GM19468 (cell line): ENCODE measurements around the gene NINJ2.
"Not testable (repeated sequence)": the region's sequence is repeated elsewhere in the genome, so short reads cannot be mapped to it uniquely, and the experiment has no call there.

ENCODE experiments used
- ATAC-seq: cut with Tn5 transposase; IDR thresholded peaks from one replicate; pipeline ENCODE4 v1.9.1; 2021; ENCODE audit warnings: mild to moderate bottlenecking, moderate library complexity, moderate number of reproducible peaks; ENCODE audit not compliant: unreplicated experiment; ENCODE audit errors: extremely low read depth

Gene NINJ2

DNA sequence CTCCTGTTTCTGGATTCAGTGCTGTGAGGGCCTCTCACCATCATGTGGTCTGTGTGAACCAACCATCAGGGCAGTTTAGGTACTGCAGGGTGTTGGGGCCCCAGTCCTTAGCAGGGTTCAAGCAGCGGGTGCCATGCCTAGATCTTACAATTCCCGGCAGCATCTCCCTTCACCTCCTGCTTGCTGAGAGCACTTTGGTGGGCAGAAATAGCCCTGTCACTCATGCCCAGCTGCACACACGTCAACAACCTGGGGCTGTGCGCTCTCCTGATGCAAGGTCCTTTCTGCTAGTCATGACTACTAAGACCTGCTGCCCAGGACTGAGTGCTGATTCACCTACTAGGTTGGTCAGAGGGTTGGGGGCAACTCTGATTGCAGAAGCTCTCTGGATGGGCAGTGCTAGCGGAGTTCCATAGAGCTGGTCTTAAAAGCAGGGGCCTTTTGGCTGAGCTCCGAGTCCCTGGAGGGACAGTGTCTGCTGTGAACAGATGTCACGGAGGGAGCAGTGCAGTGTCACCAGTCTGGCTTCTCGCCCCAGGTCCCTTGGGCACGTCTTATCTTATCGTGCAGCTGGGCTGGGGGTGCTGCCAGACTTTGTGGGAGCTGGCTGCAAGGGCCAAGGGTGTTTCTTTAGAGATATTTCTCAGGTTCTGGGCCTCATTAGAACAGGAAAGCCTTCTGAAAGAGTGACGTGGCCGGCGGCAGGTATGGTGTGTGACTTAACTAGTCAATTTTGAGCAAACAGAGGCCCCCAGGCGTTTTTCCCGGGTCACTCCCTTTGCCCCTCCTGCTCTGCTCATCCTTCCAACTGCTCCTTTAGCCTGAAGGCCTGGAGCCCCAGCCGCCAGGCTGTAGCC is 71.8 kb downstream of the NINJ2 start:
- ATAC-seq = no peak

DNA sequence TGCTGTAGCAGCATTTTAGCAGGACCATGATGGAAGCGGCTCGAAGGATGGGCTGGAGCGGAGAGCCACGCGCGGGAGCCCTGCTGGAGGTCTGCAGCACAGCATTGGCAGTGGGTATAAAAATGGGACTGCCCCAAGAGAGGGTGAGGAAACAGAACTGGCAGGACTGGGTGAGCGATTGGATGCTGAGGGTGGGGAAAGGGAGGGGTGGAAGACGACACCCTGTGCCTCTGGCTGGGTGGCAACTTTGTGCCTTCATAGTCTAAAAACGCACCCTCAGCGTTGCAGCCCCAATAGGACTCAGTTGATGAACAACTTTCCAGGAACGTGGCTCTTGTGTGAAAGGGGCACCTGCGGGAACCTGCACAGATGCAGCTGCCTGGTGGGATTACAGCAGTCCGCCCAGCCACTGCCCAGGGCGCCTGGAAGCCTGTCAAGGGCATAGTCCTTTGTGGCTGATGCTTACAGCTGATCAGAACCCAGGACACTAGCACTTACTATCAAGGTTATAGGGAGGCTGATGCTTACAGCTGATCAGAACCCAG is 73.0 kb downstream of the NINJ2 start:
- ATAC-seq = no peak

DNA sequence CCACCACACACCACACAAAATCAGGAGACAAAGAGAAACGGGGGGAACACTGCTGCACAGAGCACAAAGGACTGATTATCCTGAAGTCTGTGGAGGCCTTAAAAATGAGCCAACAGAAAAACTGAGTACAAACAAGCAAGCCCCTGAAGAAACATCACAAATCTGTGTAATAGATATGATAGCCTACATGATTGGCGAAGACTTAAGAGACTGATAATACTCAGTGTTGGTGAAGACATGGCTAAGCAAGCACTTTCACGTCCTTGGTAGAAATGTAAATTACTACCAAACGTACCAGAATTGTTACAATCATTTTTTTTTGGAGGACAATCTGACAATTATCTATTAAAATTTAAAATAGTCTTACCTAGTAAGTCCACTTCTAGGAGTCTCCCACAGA is 74.6 kb downstream of the NINJ2 start:
- ATAC-seq = no peak

GRCh38 chr12:588024-588322 is 75.3 kb downstream of the NINJ2 start:
- no peak for ATAC-seq

- ATAC-seq = no peak
Observed at GRCh38 chr12:587132-588023, 75.9 kb downstream of the NINJ2 start.

DNA sequence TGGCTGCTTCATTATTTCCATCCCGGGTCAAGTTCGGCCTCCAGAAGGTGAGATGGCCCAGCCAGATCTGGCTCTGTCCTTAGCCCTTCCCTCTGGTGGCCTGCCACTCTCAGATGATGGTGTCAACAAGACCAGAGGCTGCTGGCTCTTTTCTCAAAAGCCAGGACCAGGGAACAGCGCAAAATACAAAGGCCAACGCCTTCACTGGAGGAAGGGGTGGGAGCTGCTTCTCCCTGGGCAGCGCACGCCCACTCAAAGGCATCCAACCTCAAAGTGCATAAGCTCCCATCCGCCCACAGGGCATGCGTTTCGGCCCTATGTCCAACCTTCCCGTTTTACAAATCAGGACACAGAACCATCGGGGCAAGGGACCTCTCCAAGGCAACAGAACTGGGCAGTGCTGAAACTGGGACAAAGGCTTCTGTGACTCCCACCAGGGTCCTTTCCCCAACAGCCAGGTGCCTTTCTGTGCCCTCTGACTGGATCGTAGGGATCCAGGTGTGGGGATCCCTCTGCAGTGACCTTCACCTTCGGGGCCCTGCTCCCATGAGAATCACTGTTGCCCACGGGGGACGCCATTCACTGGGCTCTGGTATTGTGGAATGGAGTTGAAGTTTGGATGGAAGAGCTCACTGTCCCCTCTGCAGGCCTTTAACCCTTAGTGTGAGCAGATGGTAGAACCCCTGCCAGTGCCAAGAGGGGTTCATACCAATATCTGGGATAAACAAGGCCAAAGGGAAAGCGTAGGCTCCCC is 76.8 kb downstream of the NINJ2 start:
- no peak for ATAC-seq

DNA sequence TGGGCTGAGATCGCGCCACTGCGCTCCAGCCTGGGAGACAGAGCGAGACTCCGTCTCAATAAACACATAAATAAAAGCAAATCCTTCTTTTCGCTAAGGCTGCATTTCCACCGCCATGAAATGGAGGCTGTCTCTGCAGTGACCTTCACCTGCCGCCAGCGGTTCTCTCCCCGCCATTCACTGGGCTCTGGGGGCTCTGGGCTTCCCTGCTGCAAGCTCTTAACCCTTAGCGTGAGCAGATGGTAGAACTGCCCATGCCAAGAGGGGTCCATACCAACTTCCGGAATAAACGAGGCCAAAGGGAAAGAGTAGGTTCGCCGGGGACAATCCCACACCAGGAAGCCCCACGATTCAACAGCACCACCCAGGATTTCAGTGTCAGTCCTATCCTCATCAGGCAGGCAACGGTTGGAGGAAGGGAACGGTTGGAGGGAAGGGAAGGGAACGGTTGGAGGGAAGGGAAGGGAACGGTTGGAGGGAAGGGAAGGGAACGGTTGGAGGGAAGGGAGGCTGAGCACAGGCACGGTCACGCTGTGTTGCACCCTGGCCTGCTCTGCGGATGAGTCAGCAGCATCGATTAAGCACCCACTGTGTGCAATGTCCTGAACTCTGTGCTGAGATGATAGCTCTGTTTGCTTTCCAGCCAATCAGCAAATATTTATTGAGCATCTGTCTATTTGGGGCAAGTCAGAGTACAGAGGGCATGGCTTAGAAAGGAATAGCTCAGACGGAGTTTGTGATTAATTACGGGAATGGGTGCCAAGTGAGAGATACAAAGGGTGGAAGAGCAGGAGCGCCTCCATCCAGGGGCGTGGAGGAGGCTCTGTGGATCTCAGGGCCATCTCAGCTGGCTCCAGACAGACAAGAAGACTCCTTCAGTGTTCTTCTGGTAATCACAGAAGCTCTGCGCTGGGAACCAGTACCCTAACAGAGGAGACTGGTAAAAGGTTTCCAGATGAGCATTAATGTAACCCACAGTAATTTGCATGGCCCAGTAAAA is 77.9 kb downstream of the NINJ2 start:
- ATAC-seq = no peak

GRCh38 chr12:583251-583869 is 79.9 kb downstream of the NINJ2 start:
- ATAC-seq = no peak

DNA sequence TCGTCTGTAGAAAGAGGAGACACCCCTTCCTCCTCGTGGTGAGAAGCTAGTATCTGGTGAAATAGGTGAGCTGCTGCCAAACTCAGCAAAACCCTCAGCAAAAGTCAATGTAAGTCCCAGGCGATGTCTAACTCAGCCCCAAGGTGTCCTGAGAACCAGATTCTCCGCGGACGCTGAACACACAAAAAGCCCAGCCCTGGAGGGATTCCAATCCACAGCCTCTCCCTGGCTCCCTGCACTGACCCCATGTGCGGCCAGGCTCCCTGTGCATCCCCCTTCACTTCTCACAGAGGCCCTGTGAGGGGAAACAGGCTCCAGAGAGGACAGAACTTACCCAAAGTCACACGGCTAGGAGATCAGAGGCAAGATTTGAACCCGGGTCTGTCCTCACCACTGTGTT is 81.5 kb downstream of the NINJ2 start:
- ATAC-seq = no peak

- no peak for ATAC-seq
Observed at GRCh38 chr12:581321-581720, 81.9 kb downstream of the NINJ2 start.

DNA sequence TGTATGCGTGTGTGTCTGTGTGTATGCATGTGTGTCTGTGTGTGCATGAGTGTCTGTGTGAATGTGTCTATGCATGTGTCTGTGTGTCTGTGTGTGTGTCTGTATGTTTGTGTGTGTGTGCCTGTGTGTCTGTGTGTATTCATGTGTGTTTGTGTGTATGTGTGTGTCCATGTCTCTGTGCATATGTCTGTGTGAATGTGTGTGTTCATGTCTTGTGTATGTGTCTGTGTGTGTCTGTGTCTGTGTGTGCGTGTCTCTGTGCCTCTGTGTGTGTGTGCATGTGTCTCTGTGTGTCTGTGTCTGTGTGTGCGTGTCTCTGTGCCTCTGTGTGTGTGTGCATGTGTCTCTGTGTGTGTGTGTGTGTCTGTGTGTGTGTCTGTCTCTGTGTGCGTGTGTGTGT is 82.4 kb downstream of the NINJ2 start:
- ATAC-seq = no peak

DNA sequence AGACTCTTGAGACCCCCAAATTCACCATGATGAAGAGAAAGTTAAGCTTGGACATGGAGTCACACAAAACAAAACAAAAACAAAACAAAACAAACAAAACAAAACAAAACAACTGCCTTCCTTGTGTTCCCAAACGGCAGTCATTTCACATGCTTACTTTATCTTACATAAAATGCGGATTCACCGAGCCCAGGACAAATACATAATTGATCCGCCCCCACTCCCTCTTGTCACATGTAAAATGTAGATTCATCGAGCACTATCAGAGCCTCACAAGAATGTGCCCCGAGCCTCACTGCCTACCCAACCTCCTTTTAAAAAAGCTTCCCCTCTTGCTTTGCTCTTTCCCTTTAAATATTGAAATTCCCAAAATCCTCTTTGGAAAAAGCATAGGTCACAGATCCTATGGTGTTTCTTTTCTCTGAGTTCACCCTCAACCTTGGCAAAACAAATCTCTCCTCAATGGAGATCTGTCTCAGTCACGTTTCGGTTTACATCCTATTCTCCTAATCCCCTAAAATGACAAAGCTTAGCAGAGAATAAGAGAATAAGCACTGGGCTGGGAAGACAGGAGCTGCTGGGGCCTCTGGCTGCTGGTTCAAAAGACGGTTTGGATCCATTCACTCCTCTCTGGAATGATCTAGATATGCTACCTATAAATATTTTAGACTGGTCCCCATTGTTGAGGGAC is 83.7 kb downstream of the NINJ2 start:
- ATAC-seq = no peak

GRCh38 chr12:578748-579419 is 84.4 kb downstream of the NINJ2 start:
- ATAC-seq = no peak

DNA sequence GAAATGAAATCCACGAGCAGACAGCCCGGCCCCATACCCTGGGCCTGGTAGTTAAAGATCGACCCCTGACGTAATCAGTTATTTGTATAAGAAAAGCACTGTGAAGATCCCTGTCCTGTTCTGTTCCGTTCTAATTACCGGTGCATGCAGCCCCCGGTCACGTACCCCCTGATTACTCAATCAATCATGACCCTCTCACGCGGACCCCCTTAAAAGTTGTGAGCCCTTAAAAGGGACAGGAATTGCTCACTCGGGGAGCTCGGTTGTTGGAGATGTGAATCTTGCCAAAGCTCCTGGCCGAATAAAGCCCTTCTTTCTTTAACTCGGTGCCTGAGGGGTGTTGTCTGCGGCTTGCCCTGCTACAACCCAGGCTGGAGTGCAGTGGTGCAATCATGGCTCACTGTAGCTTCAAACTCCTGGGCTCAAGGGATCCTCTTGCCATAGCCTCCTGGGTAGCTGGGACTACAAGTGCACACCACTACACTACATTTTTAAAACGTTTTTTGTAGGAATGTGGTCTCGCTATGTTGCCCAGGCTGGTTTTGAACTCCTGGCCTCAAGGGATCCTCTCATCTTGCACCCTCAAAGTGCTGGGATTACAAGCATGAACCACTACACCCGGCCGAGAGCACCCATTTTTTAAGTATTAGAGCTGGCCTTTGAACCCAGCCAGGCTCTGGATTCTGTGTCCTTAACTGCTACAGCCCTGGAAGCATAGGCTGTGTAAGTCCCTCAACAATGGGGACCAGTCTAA is 85.1 kb downstream of the NINJ2 start:
- ATAC-seq = not testable (repeated sequence)

DNA sequence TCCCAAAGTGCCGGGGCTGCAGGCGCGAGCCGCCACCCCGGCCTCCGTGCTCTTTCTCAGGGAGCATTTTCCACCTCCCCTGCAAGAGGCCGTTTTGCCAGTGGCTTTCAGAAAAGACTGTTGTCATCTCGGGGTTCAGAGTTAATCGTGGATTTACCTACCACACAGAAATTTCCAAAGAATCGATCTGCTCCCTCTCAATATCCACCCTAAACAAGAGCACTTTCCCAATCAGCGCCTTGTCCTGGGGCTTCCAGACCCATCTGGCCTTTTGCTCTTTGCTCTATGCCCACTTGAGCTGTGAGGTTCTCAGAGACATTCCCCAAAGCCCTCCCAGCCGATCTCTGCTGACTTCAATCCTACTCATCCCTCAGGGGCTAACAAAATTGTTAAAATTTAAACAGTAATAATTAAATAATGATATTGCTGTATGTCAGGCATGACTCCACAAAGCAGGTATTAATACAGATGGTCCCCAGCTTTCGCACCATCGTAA is 86.6 kb downstream of the NINJ2 start:
- ATAC-seq = no peak

- ATAC-seq = peak; percentile 39
Observed at GRCh38 chr12:575948-576614, 87.2 kb downstream of the NINJ2 start.
